NCI-H2029 (cell line): ENCODE measurements around the gene SKIDA1.

Experiments used
- DNase-seq: peaks from one replicate; lab custom pipeline; 2025; lab: John Stamatoyannopoulos, UW

SKIDA1 gene

GRCh38 chr10:21481407-21481806 lies 44.1 kb downstream of the SKIDA1 start:
- no peak for DNase-seq

DNA sequence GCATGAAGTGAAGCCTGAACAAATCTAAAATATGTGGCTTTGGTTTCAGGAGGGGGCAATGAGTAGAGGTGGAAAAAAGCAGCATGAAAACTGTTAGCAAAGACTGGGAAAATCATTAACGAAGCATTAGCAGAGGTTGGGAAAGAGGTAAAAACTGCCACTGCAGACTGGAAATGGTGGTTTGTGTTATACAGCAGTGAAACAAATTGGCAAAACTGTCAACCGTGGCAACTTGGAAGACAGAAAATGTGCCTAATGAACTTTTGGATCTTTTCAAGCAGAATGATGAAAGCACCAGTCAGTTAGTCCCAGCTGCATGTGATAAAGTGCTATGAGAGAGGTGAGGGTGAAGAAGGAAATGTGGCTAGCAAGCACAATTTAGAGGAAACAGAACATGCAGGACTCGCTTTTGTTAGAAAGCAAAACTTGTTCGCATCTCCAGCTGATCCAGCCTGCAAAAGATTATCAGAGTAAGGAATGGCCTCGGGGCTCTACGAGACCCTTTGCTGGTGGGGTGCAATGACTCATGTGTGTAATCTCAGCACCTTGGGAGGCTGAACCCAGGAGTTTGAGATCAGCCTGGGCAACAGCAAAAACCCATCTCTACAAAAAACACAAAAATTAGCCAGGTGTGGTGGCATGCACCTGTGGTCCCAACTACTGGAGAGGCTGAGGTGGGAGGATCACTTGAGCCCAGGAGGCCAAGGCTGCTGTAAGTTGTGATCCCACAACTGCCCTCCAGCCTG lies 45.7 kb downstream of the SKIDA1 start:
- DNase-seq: no peak

DNA sequence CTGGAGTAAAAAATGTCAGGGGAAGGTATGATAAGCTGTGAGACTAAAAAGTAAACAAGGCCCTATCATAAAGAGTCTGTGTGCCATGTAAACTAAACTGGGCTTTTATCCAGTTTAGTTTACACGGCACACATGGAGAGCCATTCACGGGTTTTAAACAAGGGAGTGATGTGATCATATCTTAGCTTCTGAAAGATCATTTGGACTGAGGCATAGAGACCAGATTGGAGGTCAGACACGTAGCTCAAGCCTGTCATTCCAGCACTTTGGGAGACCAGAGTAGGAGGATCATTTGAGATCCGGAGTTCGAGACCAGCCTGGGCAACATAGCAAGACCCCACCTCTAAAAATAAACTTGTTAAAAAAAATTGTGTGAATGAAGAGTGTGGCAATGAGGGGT lies 50.1 kb downstream of the SKIDA1 start:
- DNase-seq: no peak

- DNase-seq: no peak
These were observed 51.9 kb downstream of the SKIDA1 start for GRCh38 chr10:21473541-21473940.

- DNase-seq: no peak
These were observed 52.3 kb downstream of the SKIDA1 start for GRCh38 chr10:21473135-21473534.

GRCh38 chr10:21468086-21468485 lies 57.4 kb downstream of the SKIDA1 start:
- no peak for DNase-seq

DNA sequence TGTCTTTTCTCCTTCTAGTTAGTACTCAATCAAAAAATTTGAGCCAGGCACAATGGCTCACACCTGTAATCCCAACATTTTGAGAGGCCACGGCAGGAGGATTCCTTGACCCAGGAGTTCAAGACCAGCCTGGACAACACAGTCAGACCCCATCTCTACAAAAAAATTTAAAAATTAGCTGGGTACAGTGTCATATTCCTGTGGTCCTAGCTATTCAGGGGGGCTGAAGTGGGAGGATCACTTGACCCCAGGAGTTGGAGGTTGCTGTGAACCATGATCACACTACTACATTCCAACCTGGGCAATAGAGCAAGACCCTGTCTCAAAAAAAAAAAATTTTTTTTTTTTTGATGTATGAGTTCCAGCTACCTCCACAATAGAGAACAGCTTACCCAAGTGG lies 57.8 kb downstream of the SKIDA1 start:
- DNase-seq: no peak

DNA sequence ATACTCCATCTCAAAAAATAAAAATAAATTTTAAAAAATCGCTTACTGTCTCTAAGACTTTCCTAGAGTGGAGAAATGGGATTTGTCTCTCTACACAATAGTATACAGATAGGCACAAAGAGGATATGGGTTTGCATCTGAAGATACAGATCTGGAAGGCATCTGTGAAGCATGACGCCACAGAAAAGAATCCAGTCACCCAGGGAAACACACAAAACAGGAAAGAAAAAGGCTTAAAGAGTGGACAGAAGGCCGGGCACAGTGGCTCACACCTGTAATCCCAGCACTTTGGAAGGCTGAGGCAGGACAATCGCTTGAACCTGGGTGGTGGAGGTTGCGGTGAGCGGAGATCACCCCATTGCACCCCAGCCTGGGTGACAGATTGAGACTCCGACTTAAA lies 61.3 kb downstream of the SKIDA1 start:
- no peak for DNase-seq
